ENCODE data around the gene ZNF778. TPM values are rescaled to one million over a fixed set of nuclear protein-coding genes. Genes with fewer than 3 reads are reported as not detected.
"Not testable (repeated sequence)": the region's sequence is repeated elsewhere in the genome, so short reads cannot be mapped to it uniquely, and the experiment has no call there.

The ZNF778 gene
- total RNA-seq, 2 donors from 2014 or later = 17.1 to 27.2 TPM

DNA sequence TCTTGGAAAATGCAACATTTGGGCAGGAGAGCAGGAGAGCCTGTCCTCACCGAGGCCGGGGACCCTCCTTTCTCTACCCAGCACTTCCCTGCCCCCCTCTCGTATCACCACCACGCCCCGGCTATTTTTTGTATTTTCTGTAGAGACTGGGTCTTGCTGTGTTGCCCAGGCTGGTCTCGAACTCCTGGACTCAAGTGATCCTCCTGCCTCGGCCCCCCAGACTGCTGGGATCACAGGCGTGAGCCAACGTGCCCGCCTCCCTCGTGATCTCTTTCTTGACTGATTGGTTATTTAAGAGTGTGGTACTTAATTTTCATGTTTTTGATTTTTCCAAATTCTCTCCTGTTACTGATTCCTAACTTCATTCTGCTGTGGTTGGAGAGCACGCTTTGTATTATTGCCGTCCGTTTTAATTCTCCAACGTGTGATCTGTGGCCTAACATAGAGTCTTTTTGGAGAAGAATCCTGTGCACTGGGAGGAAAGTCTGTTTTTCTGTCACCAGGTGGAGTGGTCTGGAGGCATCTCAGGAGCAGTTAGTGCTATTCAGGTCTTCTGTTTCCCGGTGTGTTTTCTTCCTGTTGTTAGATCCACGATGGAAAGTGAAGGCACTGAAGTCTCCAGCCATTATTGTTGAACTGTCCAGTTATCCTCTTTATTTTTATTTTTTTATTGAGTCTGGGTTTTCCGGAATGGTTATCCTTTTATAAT, 40.4 kb downstream of the ZNF778 start:
- Histone ChIP-seq H3K4me1 (ENCODE audit: control insufficient read depth in 1 of 2, low read depth in 2 of 2) (peaks cover 4 to 13% of the 10 kb centered on the region in 2 donors), H3K36me3 (no peaks in the 10 kb centered on the region), H3K27me3 (replicated peaks; ENCODE audit: insufficient read depth) (no peaks in the 10 kb centered on the region), H3K9me3 (peaks cover 3% of the 10 kb centered on the region), H3K4me3 (peak overlapping the region; percentile 56), H3K27ac (no peak overlapping the region)
- ATAC-seq (ENCODE audit: insufficient number of reproducible peaks, low FRiP score, low read depth) (no peak), DNase-seq (ENCODE audit: low spot score) (no peak)
- TF ChIP-seq, protein P1, sequence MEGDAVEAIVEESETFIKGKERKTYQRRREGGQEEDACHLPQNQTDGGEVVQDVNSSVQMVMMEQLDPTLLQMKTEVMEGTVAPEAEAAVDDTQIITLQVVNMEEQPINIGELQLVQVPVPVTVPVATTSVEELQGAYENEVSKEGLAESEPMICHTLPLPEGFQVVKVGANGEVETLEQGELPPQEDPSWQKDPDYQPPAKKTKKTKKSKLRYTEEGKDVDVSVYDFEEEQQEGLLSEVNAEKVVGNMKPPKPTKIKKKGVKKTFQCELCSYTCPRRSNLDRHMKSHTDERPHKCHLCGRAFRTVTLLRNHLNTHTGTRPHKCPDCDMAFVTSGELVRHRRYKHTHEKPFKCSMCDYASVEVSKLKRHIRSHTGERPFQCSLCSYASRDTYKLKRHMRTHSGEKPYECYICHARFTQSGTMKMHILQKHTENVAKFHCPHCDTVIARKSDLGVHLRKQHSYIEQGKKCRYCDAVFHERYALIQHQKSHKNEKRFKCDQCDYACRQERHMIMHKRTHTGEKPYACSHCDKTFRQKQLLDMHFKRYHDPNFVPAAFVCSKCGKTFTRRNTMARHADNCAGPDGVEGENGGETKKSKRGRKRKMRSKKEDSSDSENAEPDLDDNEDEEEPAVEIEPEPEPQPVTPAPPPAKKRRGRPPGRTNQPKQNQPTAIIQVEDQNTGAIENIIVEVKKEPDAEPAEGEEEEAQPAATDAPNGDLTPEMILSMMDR (IDR thresholded peaks at IDR 0.05) = no peak

DNA sequence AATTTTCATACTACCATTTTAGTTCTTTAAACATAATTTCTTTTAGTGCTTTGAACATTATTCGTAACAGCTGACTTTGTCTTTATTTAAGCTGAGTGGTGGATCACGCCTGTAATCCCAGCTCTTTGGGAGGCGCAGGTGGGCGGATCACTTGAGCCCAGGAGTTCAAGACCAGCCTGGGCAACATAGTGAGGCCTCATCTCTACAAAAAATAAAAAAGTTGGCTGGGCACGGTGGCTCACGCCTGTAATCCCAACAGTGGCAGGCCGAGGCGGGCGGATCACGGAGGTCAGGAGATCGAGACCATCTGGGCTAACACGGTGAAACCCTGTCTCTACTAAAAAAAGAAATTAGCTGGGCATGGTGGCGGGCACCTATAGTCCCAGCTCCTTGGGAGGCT, 42.4 kb downstream of the ZNF778 start:
- H3K36me3 ChIP-seq; H3K27me3 ChIP-seq (replicated peaks; ENCODE audit: insufficient read depth); DNase-seq (ENCODE audit: low spot score); H3K9me3 ChIP-seq; H3K27ac ChIP-seq; ATAC-seq (ENCODE audit: insufficient number of reproducible peaks, low FRiP score, low read depth); H3K4me3 ChIP-seq: not testable (repeated sequence)
- peaks cover 4 to 13% of the 10 kb centered on the region in 2 donors for H3K4me1 ChIP-seq (ENCODE audit: control insufficient read depth in 1 of 2, low read depth in 2 of 2)

DNA sequence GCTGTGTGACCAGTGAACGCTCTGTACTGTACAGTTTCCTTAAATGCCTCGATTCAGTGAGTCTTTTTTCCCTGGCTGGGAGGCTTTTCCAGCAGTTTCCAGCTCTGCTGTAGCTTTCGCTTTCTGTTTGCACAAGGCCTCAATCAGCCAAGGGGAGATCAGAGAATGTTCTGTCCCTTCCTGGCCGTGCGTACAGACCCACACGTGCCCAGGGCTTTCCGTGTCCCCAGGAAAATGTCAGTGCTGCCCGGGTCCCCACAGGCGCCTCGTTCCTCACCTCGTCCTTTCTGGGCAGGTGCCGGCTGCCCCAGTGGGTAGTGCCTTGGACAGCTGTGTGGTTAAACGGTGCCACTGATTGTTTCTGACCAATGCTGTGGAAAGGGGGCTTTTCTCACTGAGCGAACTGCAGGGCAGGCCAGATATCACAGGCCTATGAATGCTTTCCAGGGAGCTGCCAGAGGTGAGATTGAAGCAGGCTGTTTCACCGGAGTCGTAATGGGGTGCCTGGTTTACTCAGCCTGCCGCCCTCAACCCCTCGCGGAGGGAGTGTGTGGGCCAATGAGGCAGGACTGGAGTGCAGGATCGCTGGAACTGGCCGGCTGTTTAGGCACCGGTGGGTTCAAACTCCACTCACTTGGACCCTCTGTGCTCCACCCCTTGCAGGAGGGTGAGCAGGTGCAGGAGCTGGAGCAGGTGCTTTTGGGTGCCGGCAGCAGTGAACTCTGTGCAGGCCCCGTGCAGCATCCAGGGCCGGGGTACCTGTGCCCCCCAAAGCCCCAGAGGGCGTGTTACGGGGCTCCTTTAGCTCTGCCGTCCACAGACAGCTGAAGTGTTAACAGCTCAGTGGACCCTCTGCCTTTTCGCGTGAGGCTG, 44.4 kb downstream of the ZNF778 start:
- Histone ChIP-seq H3K27ac (no peak overlapping the region), H3K4me3 (no peak overlapping the region), H3K27me3 (replicated peaks; ENCODE audit: insufficient read depth) (no peaks in the 10 kb centered on the region), H3K4me1 (ENCODE audit: control insufficient read depth in 1 of 2, low read depth in 2 of 2) (peaks cover 4 to 8% of the 10 kb centered on the region in 2 donors), H3K9me3 (peaks cover 3% of the 10 kb centered on the region), H3K36me3 (peaks cover 10% of the 10 kb centered on the region)
- TF ChIP-seq, protein P1 (IDR thresholded peaks at IDR 0.05) = no peak
- DNase-seq (ENCODE audit: low spot score) = no peak
- no peak for ATAC-seq (ENCODE audit: insufficient number of reproducible peaks, low FRiP score, low read depth)

DNA sequence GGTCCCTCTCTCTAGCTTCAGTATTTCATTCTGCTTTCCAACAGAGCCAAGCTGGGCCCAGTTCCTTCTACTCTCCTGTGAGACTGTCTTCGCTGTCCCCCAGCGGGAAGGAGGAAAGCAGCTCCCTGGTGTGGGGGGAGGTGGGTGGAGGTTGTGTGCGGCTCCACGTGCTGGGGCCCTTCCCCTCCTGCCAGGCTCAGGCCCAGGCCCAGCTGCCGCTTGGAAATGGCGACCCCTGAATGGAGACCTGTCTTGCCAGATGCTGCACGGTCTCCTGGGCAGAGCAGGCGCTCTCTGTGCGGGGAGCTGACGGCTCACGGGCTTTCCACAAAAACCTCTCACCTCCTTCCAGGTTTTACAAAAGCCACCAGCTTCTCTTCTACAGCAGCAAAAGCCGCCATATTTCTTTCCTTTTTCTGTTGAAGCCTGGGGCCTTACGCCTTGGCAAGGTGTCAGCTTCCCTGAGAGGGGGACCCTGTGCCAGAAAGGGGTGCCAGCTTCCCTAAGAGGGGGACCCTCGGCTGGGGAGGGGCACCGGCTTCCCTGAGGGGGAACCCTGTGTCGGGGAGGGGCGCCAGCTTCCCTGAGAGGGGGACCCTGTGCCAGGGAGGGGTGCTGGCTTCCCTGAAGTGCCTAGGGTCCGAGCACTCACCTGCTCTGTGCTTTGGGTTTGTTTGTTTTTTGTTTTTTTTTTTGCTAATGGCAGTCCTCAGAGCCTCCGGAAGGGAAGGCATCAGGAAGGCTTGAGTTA, 47.5 kb downstream of the ZNF778 start:
- ATAC-seq (ENCODE audit: insufficient number of reproducible peaks, low FRiP score, low read depth) = no peak
- no peak overlapping the region for H3K27ac ChIP-seq
- TF ChIP-seq, protein P1 (IDR thresholded peaks at IDR 0.05) = no peak
- no peak overlapping the region for H3K4me3 ChIP-seq
- H3K27me3 ChIP-seq (replicated peaks; ENCODE audit: insufficient read depth) = no peaks in the 10 kb centered on the region
- no peak for DNase-seq (ENCODE audit: low spot score)
- peaks cover 26% of the 10 kb centered on the region for H3K36me3 ChIP-seq
- H3K9me3 ChIP-seq = peaks cover 3% of the 10 kb centered on the region
- H3K4me1 ChIP-seq (ENCODE audit: control insufficient read depth in 1 of 2, low read depth in 2 of 2) = no peaks in the 10 kb centered on the region

DNA sequence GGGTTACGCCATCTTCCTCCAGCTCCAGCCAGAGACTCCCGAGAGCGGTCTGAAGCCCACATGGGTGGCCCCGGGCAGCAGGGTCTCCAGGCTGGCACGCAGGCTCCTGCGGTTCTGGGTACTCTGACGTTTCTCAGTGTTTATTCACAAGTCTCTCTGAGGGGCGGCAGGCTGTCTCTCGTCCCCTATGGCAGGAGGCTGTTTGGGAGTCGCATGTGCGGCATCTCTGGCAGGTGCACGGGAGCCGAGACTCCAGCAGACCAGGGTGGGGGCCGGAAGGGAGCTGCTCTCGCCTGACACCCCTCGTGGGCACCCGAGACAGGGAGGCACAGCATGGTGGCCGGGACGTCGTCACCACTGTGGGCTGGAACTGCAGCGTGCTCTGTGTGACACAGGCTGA, 48.1 kb downstream of the ZNF778 start:
- no peak for ATAC-seq (ENCODE audit: insufficient number of reproducible peaks, low FRiP score, low read depth)

More for the DNA sequence above, 48.1 kb downstream of the ZNF778 start:
- Histone ChIP-seq H3K9me3 (peaks cover 3% of the 10 kb centered on the region), H3K36me3 (peaks cover 33% of the 10 kb centered on the region), H3K4me1 (ENCODE audit: control insufficient read depth in 1 of 2, low read depth in 2 of 2) (no peaks in the 10 kb centered on the region), H3K27me3 (replicated peaks; ENCODE audit: insufficient read depth) (no peaks in the 10 kb centered on the region), H3K4me3 (no peak overlapping the region), H3K27ac (no peak overlapping the region)
- TF ChIP-seq, protein P1 (IDR thresholded peaks at IDR 0.05) = no peak
- no peak for DNase-seq (ENCODE audit: low spot score)
